HG02884 (cell line): ENCODE data around the gene KRTAP2-2.
"Not testable (repeated sequence)": the region's sequence is repeated elsewhere in the genome, so short reads cannot be mapped to it uniquely, and the experiment has no call there.

Experiments
- ATAC-seq: cut with Tn5 transposase; IDR thresholded peaks from one replicate; pipeline ENCODE4 v1.9.1; 2021; ENCODE audit warnings: mild to moderate bottlenecking, moderate library complexity; ENCODE audit not compliant: unreplicated experiment

KRTAP2-2 gene, protein sequence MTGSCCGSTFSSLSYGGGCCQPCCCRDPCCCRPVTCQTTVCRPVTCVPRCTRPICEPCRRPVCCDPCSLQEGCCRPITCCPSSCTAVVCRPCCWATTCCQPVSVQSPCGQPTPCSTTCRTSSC

DNA sequence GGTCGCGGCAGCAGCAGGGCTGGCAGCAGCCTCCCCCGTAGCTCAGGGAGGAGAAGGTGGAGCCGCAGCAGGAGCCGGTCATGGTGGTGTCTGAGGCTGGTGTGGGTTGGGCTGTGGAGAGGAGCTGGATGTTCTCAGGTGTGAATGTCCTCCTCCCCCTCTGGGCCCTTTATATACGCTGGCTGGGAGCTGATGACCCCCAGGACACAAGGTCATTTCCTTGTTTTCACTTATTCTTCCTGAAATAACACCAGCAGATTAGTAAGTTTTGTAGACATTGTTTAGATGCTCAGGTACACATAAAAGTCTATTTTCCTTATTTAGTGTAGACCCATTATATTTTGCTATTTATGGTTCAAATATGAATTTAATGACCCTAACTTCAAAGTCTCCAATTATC, at the start of gene KRTAP2-2:
KRTAP2-2 (minus strand) TSS at position 101 of the 400 bp plus-strand sequence; CDS start at position 82, 19 bp downstream.
- not testable (repeated sequence) for ATAC-seq

DNA sequence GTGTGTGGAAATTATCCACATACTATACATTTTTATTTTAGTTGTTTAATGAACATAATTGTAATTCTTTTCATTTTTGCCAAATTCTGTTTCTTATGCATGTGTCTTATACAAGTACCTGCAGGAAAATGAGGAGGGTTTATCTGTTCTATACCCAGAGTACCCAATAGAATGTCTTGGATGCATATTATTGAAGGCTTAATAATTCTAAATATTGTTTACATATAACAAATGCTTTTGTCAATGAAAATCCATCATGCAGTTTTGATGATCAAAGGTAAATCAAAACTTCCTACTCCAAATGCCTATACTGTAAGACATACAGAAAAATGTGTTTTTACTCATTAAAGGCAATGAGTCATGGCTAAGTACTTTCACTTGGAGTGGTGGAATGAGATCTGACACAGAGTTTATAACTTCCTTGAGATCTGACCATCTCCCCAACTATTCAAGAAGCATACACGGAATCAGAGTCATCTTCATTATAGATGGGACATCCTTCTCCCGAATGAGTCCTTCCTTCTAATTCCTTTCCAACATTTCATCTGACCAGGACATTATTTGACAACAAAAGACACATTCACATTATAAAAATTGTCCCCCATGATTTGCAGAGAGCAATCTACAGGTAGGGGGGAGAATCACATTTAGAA, 49.5 kb upstream of the KRTAP2-2 start:
- ATAC-seq, result not testable (repeated sequence)

DNA sequence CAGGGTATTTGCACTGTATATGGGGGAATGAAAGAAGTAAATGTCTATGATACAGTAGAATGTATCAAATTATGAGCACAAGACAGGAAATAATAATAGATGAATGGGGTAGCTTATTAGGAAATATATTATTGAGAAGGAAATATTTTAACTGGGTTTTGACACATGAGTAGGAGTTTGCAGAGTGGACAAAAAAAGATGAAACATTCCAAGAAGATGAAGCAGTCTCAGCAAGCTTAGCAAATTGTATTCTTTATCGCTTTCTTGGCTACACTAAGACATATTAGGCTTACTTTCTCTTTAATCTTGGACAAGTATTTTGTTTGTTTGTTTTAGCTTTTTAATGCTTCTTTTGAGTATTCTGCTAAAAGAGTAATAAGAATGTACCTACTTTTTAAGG, 48.9 kb upstream of the KRTAP2-2 start:
- no peak for ATAC-seq

DNA sequence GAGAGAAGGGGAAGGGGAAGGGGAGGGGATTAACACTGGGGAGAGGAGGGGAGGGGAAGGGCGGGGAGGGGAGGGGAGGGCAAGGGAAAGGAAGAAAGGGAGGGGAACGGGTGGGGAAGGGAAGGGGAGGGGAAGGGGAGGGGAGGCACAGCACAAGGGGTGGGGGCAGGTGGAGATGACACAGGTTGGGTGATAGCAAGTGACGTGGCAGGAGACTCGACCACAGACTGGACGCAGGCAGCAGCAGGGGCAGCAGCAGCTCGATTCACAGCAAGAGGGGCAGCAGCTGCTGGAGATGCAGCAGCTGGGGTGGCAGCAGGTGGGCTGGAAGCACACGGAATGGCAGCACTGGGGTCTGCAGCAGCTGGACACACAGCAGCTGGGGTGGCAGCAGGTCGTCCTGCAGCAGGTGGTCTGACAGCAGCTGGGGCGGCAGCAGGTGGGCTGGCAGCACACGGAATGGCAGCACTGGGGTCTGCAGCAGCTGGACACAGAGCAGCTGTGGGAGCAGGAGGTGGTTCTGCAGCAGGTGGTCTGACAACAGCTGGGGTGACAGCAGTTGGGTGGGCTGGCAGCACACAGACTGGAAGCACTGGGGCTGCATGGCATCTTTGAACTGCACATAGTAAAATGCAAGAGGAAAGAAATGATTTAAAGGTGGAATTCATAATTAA, 46.7 kb upstream of the KRTAP2-2 start, which contains the start of gene KRTAP4-16:
KRTAP4-16 (minus strand) TSS at position 624 of the 674 bp plus-strand sequence; CDS start at position 624, 0 bp downstream.
- ATAC-seq, result no peak

DNA sequence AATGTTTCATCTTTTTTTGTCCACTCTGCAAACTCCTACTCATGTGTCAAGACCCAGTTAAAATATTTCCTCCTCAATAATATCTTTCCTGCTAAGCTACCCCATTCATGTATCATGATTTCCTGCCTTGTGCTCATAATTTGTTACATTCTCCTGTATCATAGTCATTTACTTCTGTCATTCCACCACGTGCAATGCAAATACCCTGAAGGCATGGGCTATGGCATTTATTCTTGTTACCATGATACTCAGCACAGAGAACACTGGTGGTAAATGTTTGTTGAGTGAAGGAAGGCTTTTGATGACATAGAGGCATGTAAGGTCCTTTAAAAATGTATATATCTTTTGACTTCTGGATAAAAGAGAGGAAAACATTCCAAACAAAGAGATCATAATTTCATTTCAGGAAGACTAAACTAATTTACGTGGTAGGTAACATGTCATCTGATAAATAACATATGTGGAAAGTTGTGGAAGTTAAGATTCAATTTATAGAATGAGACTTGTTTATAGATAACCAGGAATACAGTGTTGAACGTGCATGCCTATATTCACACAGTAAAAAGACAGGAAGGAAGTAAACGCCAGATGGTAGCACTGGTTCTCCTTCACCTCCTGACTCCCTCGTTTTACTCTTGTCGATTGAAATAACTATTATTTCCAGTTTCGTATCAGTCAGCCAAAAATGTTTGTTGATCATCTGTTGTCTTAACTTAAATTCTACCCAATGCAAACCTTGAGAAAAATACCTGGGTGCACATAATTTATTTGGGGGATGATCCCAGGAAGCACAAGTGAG, 44.9 kb upstream of the KRTAP2-2 start:
- ATAC-seq, result not testable (repeated sequence)

DNA sequence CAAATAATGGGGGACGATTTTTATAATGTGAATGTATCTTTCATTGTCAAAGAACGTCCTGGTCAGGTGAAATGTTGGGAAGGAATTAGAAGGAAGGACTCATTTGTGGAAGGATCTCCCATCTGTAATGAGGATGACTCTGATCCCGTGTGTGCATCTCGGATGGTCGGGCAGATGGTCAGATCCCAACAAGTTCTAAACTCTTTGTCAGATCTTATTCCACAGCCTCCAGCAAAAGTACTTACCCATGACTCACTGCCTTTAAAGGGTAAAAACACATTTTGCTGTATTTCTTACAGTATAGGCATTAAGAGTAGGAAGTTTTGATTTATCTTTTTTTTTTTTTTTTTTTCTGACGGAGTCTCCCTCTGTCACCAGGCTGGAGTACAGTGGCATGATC, 43.5 kb upstream of the KRTAP2-2 start:
- no peak for ATAC-seq

DNA sequence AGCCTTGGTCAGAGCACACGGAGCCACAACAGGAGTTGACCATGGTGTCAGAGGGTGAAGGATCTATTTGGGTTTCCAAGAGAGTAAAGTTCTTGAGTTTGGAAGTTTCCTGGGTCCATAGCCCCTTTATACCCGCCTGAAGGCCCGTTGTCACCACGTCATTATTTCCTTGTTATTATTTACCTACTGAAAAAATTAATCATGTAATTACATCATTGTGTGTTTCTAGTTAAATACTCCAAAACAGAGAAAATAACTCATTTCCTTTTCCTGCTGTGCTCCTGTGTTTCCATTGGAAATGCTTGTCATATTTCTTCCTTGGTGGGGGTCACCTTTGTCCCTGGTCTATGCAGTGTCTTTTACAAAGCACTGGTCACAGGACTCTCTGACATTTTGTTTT, 43.0 kb upstream of the KRTAP2-2 start, which contains the start of gene KRTAP4-8:
KRTAP4-8 (minus strand) TSS at position 101 of the 400 bp plus-strand sequence; CDS start at position 43, 58 bp downstream.
- no peak for ATAC-seq

DNA sequence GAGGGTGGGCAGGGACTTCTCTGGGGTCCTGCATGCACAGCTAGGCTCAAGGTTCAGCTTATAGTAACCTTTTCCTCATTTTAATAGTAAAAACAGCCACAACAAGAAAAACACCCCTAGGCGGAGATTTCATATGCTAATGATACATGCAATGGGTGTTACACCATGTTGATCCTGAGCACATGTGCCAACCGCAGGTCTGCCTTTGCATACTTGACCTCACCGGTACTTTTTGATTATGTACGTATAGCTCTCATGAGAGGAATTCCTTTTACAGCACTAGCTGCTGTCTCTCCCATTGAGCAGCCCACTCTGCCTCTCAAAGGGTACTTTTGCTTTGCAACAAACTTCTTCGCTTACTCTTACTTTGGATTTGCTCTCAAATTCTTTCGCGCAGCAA, 41.0 kb upstream of the KRTAP2-2 start:
- ATAC-seq, result no peak

DNA sequence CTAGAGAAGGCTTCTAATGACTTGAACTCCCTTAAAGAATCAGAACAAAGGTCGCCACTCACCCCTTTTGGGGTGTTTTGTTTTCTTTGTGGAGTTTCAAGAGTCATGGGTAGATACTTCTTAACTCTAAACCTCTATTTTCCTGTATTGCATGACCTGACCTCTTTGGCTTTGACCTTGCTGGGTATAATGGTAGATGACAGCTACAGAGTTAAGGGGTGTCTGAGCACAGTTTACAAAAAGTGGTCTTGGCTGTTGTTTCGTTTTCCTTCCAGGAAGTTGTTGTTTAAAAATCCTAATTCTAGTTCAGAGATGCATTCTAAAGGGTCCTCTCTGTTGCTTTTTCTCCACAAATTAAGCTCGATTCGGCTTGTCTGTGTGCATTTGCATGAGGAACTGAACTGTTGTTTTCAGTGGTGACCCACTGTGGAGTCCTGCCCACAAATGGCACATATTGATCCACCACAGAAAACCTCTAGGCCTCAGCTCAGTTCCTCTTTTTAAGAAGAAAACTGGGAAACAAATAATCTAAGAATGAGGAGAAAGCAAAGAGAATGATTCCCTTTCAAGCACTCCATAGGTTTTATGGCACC, 33.8 kb upstream of the KRTAP2-2 start:
- ATAC-seq, result not testable (repeated sequence)

DNA sequence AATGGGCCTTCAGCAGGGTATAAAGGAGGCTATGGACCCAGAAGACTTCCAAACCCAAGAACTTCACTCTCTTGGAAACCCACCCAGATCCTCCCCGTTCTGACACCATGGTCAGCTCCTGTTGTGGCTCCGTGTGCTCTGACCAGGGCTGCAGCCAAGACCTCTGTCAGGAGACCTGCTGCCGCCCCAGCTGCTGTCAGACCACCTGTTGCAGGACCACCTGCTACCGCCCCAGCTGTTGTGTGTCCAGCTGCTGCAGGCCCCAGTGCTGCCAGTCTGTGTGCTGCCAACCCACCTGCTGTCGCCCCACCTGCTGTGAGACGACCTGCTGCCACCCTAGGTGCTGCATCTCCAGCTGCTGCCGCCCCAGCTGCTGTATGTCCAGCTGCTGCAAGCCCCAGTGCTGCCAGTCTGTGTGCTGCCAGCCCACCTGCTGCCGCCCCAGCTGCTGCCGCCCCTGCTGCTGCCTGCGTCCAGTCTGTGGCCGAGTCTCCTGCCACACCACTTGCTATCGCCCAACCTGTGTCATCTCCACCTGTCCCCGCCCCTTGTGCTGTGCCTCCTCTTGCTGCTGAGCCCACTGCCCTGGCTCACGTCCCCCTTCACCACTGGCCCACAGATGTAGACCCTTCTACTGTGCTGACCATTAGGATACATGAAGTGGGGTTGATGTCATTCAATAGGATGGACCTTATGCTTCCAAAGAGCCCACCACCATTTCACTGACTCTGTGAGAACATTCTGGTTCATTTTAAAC, 29.2 kb upstream of the KRTAP2-2 start, which contains the start of gene KRTAP4-7:
KRTAP4-7 (plus strand) TSS at position 51 of the 757 bp plus-strand sequence; CDS start at position 108, 57 bp downstream.
- not testable (repeated sequence) for ATAC-seq

DNA sequence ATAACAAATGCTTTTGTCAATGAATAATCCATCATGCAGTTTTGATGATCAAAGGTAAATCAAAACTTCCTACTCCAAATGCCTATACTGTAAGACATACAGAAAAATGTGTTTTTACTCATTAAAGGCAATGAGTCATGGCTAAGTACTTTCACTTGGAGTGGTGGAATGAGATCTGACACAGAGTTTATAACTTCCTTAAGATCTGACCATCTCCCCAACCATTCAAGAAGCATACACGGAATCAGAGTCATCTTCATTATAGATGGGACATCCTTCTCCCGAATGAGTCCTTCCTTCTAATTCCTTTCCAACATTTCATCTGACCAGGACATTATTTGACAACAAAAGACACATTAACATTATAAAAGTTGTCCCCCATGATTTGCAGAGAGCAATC, 28.4 kb upstream of the KRTAP2-2 start:
- ATAC-seq, result not testable (repeated sequence)

DNA sequence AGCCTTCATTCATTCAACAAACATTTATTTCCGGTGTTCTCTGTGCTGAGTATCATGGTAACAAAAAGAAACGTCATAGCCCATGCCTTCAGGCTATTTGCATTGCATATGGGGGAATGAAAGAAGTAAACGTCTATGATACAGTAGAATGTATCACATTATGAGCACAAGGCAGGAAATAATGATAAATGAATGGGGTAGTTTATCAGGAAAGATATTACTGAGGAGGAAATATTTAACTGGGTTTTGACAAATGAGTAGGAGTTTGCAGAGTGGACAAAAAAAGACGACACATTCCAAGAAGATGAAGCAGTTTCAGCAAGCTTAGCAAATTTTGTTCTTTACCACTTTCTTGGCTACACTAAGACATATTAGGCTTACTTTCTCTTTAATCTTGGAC, 27.6 kb upstream of the KRTAP2-2 start:
- no peak for ATAC-seq

DNA sequence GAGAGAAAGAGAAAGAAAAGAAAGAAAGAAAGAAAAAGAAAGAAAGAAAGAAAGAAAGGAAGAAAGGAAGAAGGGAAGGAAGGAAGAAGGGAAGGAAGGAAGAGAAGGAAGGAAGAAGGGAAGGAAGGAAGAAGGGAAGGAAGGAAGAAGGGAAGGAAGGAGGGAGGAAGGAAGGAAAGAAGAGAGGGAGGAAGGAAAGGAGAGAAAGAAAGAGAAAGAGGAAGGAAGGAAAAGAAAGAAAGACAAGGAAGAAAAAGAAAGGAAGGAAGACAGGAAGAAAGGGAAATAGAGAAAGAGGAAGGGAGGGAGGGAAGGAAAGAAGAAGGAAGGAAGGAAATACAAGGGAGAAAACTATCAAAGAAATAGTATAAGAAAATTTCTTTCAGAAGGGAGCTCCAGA, 21.8 kb upstream of the KRTAP2-2 start:
- ATAC-seq, result no peak

DNA sequence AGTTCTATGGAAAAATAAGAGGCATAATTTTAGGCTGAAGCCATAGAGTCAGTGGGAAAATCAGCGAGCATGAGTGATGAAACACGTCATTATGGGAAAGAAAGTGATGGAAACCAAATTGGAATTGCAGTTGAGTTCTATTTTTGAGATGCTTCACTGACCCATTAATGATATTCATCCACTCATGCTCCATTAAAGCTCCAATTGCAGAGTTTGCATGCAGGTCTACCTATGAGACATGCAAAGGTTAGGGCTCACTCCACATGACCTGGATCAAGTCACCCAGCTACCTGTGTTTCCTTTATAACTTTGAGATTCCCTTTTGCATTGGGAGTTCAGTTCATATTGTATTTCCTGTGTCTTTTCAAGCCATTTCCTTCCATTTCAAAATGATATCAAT, 18.6 kb upstream of the KRTAP2-2 start:
- ATAC-seq, result no peak

DNA sequence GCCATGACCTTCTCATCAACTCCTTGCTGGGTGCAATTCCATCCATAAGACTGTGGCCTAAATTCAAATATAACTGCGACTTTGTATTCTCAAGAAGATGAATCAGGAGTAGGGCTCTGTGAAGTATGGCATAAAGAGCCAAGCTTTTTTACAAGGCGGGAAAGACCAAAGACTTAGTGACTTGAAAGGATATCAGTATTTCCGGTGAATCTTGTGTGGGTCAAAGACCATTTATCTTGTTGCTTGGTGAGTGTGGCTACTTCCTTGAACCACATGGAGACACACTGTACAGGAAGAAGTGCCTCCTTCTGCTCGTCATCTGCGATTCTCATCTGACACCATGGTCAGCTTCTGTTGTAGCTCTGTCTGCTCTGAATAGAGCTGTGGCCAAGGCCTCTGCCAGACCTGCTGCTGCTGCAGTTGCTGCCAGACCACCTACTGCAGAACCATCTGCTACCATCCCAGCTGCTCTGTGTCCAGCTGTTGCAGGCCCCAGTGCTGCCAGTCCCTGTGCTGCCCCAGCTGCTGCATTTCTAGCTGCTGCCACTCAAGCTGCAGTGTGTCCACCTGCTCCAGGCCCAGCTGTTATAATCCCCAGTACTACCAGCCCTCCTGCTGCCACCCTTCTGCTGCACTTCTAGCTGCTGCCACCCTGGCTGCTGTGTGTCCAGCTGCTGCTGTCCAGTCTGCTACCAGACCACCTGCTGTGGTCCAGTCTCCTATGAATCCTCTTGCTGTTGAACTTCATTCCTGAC, 16.8 kb upstream of the KRTAP2-2 start:
- no peak for ATAC-seq

DNA sequence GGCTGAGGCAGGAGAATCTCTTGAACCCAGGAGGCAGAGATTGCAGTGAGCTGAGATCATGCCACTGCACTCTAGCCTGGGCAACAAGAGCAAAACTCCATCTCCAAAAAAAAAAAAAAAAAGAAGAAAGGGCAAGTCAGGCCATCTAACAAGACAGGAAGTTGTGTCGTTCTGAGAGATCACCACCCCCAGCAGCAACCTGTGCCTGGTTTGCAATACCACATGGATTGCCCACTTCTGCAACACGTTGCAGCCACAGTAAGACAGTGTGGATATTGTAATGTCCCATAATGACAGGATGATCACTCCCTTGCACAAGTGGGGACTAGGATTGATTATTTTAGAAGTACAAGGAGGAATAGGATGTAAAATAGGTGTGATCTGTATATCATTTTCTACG, 14.0 kb upstream of the KRTAP2-2 start:
- no peak for ATAC-seq

DNA sequence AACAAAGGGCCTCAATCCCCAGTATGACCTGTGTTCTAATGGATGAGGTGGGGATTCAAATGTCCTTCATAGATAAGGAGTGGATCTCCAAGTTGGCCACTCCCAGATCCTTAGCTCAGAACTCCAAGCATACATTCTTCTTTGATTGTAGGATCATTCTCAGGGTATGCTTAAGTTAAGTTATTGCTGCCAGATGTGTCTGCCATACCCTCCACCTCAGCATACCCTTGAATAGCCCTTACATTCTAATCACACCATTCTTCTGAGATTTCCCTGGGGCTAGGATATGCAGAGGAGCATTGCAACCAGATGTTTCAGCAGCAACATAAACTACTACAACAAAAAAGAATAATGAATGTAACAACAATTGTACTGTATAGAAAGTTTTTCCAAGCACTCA, 12.3 kb upstream of the KRTAP2-2 start:
- ATAC-seq, result no peak

DNA sequence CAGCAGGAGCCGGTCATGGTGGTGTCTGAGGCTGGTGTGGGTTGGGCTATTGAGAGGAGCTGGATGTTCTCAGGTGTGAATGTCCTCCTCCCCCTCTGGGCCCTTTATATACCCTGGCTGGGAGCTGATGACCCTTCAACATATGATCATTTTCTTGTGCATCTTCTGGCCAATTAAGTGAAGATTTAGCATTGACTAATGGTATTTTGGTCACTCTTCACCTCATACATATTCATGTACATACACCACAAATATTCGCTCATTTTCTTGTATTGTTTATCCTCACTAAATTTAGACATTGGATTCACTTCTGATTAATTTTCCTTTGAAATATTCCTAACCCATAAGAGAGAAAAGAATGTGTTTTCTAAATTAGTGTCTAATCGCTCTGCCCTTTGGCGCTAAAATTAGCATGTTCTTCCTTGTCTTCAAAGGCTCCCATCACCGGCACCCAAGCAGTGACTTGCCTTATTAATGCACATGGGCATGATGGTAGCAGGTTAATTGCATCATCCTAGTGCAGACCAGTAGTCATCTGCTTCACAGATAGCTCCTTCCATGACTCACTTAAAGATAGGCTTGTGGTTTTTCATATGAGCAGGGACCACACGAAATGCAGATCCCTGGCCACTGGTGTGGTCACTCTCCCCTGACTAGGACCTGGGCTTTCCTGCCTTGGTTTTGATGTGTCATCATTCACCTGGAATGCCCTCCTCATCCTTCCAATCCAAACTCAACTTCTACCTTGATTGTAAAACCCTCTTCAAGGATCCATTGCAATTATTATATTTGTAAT, 11.0 kb upstream of the KRTAP2-2 start, which contains the start of gene KRTAP2-4:
KRTAP2-4 (minus strand) TSS at position 51 of the 796 bp plus-strand sequence; CDS start at position 17, 34 bp downstream.
- ATAC-seq, result no peak
